RCC 7860 (cell line): ENCODE results near the gene AGMO.

Source experiments
- DNase-seq: peaks from one replicate; pipeline ENCODE4 v3.0.0-alpha.2; 2015; ENCODE audit warnings: low spot score
- FAIRE-seq: peaks from 2 replicates; lab custom pipeline; 2012; peaks lifted over from hg19 to GRCh38; lab: Jason Lieb, UNC

The AGMO gene

DNA sequence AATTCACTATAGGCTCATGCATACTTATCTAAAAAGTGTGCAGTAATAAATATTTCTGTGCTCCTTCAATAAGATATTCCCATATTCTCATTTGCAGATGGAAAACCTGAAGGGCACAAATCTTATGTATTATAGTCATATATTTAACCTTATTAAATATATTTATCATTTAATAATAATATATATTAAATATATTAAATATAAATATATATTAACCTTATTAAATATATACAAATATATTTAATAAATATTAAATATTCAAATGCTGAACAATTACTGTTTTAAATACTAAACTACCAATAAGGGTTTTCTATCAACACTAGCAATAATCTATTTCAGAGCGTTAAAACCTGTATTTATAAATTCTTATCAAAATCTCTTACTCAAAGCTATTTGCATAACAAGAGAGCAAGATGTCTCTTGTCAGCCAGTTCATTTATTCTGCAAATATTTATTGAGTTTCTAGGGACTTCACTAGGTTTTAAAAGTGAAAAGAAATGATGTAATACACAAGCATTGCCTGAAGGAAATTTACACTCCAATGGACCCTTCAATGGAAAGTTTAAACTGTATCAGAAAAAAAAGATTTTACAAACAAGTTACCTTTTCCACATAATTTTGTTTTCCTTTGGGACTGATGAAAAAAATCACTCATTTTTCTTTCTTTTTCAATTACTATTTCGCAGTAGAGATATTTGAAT lies 159.2 kb downstream of the AGMO start:
- FAIRE-seq (peak; percentile 80), DNase-seq (no peak)

GRCh38 chr7:15400440-15400839 lies 161.4 kb downstream of the AGMO start:
- DNase-seq (no peak), FAIRE-seq (no peak)

GRCh38 chr7:15399441-15399840 lies 162.4 kb downstream of the AGMO start:
- no peak for DNase-seq
- FAIRE-seq, result no peak

DNA sequence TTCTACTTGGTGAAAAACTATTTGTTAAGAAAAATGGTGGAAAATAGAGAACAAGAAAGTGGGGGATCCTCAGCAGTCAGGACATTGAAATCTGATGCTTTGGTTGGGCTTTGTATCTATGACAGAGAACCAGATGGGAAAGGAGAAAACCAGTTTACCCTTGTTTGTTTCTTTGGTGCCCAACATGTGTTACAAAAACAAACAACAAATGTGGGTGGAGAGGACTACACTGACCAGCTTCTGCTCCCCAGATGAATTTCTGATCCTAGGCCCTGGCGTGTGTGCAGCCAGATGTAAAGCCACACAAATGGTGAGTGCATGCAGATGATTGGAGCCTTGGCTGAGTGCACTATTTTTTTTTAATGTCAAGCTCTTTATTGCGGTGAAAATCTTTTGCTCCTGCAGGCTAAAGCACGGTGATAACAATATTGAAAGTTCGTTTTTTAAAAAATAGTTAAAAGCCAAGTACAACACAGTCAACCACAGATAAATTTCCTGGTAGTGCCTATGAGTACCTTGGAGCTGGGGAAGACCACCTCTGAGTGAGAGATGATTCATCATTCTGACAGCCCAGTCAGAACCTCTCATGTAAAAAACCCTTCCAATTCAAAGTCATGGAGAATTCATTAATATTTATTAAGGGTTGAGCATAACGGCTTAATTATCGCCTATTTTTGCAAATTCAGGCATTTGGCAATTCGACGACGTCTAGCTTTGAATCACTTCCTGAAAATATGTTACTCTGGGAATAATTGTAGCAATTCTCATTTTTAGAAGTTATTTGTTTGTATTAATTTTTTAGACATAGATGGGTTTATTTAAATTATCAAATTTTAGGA lies 163.7 kb downstream of the AGMO start:
- no peak for FAIRE-seq

DNA sequence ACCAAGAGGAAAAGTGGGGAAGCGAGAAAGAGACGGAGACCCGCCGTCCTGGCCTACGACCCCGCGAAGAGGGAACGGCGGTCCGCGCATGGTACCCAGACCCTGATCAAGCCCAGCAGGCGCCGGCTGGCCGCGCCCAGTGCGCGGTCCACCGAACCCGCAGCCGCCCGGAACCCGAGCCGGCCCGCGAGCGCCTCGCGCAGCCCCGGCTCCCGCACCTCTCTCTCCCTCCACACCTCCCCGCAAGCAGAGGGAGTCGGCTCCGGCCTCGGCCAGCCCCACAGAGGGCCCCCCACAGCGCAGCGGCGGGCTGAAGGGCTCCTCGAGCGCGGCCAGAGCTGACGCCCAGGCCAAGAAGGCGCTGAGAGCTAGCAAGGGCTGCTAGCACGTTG lies 164.7 kb downstream of the AGMO start:
- DNase-seq (no peak), FAIRE-seq (no peak)

More for the DNA sequence above, 163.7 kb downstream of the AGMO start:
- no peak for DNase-seq

DNA sequence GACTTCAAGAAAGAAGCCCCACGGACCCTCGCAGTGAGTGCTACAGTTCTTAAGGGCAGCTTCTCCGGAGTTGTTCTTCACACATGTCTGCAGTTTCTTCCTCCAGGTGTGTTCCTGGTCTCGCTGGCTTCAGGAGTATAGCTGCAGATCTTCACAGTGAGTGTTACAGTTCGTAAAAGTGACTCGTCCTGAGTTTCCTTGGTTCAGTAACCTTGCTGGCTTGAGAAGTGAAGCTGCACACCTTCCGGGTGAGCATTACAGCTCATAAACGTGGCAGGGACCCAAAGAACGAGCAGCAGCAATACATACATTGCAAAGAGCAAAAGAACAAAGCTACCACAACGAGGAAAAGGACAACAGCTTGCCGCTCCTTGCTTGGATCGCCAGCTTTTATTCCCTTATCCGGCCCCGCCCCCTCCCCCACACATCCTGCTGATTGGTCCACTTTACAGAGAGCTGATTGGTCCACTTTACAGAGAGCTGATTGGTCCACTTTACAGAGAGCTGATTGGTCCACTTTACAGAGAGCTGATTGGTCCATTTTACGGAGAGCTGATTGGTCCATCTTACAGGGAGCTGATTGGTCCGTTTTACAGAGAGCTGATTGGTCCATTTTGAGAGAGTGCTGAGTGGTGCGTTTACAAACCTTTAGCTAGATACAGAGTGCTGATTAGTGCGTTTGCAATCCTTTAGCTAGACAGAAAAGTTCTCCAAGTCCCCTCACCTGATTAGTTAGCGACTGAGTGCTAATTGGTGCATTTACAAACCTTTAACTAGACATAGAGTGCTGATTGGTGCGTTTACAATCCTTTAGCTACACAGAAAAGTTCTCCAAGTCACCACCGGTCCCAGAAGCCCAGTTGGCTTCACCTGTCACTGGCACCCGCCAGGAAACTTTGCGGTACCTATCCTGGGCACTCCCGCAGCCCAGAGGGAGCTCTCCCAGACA lies 165.3 kb downstream of the AGMO start:
- FAIRE-seq, result no peak

DNA sequence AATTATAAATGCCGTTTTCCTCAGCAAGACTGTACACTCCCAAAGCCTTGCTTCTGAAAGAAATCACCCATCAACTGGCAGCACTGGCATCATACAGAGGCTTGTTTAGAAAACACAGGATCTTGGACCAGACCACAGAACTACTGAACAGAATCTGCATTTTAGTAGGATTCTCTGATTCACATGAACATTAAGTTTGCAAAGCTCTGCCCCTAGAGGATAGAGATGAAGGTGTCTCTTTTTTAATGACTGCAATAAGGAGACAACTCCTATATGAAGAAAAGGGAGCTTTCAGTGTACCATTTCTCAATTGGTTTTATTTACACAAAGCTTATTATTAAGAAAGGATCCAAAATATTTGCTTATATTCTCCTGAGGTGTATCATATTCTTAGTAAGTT lies 172.7 kb downstream of the AGMO start:
- no peak for DNase-seq
- no peak for FAIRE-seq

More for the DNA sequence above, 165.3 kb downstream of the AGMO start:
- no peak for DNase-seq

DNA sequence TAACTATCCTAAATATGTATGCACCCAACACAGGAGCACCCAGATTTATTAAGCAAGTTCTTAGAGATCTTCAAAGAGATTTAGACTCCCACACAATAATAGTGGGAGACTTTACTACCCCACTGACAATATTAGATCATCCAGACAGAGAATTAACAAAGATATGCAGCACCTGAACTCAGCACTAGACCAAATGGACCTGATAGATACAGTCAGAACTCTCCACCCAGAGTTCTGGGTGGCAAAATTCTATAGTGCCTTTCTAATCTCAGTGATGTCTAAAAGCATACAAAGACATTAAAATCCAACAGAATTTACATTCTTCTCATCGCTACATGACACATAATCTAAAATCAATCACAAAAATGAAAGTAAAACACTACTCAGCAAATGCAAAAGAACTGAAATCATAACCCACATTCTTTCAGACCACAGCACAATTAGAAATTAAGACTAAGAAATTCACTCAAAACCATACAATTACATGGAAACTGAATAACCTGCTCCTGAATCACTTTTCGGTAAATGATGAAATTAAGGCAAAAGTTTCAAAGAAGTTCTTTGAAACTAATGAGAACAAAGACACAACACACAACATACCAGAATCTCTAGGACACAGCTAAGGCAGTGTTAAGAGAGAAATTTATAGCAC lies 183.2 kb downstream of the AGMO start:
- FAIRE-seq (no peak), DNase-seq (no peak)

DNA sequence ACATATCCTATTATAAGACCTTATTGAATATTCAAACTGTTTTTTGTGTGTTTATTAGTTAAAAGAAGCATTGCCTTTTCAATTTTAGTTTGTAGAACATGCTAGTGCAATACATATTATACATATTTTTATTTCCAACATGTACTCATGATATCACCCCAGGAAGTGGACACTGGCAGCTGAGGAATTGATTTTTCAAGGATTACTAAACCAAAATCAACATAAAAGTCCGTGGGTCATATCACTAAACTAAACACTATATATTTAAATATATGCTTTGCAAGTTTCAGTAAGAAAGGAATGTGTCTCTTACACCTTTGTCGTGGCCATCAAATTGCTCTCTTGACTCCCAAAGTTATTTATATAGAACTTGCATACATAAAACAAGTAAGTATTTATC lies 185.2 kb downstream of the AGMO start:
- DNase-seq (no peak), FAIRE-seq (no peak)

DNA sequence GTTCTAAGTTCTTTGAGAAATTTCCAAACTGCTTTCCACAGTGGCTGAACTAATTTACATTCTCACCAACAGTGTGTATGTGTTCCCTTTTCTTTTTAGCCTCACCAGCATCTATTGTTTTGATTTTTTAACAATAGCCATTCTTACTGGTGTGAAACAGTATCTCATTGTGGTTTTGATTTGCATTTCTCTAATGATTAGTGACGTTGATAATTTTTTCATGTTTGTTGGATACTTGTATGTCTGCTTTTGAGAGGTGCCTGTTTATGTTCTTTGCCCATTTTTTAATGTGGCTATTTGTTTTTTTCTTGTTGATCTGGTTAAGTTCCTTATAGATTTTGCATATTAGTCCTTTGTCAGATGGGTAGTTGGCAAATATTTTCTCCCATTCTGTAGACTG lies 191.4 kb downstream of the AGMO start:
- DNase-seq (no peak), FAIRE-seq (no peak)

GRCh38 chr7:15368653-15369052 lies 193.2 kb downstream of the AGMO start:
- DNase-seq (no peak), FAIRE-seq (no peak)

DNA sequence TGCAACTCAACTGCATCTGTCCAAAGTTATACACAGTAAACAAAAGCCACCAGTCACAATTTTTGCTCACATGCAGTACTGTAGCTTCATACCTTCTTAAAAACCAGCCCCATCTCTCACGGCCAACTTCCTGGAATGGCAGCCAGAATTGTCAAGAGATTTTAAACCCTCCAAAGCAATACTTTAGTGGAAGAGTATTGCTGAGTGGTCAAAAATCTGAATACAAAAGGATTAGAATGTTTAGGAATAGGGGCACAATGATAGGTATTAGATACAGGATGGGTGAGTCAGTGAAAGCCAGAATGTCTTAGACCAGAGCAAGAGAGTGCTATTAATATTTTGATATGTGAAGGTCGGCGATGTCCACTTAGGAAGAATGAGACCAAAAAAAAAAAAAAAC lies 193.9 kb downstream of the AGMO start:
- FAIRE-seq, result no peak
- DNase-seq, result no peak

- FAIRE-seq (no peak), DNase-seq (no peak)
Measured at GRCh38 chr7:15358112-15358511, 203.7 kb downstream of the AGMO start.

DNA sequence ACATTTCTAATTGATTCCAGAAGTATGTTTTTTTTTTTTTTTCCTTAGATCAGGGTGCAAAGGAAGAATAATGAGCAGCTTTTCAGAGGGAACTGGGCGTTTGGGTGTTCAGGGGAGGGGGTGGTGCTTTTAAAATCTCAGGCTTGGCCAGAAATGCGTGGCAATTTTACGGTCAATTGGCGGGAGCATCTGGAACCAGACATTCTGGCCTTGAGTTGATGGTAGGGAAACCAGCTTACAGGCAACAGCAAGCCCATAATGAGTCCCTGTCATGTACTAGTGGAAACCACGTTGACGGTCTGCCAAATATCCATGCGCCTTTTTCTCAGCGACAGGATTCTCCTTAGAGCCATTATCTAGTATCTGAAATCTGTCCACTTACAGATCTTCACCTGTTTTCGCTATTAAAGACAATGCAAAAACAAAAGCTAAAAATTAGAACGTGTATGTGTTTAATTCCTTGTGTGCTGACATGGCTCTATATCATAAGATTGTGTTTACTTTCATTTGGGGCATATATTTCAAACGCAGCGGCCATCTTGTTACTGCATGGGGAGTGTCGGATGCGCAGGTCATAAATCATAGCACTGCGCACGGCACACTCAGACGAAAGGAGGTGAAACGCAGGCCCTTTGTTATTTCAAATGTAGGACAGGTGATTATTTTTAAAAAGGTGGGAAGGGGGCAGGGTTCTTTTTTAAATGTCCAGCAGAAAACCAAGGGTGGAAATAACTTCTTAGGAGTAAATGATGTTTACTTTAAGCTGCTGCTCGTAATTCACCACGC lies 209.2 kb downstream of the AGMO start:
- no peak for DNase-seq
- FAIRE-seq, result no peak

GRCh38 chr7:15345216-15345615 lies 216.6 kb downstream of the AGMO start:
- no peak for DNase-seq
- no peak for FAIRE-seq

- DNase-seq (no peak), FAIRE-seq (no peak)
Measured at GRCh38 chr7:15341817-15342216, 220.0 kb downstream of the AGMO start.

GRCh38 chr7:15336146-15336545 lies 225.7 kb downstream of the AGMO start:
- no peak for FAIRE-seq

GRCh38 chr7:15335390-15335789 lies 226.4 kb downstream of the AGMO start:
- FAIRE-seq, result no peak
- no peak for DNase-seq

More at GRCh38 chr7:15336146-15336545, 225.7 kb downstream of the AGMO start:
- no peak for DNase-seq

DNA sequence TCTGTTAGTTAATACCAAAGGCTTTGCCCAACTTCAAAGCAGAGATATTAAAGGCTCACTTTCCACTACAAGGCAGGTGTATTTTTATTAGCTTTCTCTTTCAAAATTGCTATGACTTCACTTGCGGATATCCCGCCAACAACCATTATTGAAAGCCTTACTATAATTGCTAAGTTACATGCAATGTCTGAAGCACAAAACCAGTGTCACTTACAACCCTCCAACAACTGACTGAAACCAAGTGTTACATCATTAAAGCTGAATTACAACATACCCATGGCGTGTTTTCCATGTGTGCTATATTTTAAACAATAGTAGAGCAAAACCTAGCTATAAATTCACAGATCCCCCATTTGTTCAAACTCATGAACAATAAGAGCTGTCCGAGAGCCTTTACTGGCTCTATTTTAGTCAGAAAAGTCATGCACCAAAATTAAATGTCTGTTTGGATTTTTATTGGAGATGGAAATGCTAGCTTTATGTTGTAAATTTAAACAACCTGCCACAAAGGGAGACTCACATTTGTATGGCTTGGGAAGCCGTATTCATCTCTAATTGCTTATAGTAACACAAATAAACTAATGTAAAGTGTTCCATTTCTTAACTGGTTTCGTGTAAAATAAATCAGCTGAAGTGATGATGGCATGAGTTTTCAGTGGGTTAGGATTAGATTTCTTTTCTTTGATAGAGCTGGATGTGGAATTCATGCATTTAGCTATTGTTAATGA lies 227.1 kb downstream of the AGMO start:
- FAIRE-seq (no peak), DNase-seq (no peak)
